ENCODE results near the gene FMO2.

The FMO2 gene

GRCh38 chr1:171177261-171177660 lies 7.8 kb upstream of the FMO2 start:
- DNase-seq = no peak

- DNase-seq = no peak
Measured at GRCh38 chr1:171179318-171180227, 5.5 kb upstream of the FMO2 start.

- DNase-seq = no peak
Measured at GRCh38 chr1:171180670-171181069, 4.4 kb upstream of the FMO2 start.

DNA sequence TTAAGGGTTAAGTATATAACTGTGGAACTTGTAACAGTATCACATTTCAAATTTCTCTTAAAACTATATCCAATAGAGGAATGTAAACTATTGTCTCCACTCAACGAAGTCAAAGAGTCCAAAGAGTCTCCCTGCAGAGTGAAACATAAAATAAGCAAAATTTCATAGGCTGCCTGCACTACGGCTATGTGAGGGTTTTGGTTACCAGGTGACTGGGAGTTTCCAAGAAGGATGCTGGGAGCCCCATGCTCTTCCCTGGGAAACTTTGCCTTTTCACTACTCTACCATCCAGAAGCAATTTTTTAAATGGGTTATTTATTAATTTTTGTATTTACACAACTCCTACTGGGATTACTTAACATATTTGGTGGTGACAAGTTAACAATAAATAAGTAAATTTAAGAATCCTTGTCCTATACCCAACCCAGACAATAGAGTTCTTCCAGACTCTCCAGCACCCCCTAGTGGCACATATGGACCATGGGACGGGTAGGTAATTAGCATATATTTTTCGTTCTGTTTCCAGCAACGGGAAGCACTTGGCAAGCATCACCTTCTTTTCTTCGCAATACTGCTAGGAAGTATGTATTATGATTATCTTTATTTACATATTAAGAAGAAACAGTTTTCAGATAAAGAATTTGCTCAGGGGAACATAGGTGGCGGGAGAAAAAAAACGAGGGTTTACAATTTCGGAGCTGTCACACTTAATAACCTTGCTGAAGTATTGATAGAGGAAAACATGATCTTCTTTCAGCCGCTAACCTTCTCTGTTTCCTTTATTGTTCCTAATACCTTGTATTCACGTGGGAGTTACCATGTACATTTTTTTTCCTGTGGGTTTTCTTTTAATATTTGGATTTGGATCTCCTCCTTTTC lies 3.5 kb downstream of the FMO2 start:
- DNase-seq = peak; percentile 36

DNA sequence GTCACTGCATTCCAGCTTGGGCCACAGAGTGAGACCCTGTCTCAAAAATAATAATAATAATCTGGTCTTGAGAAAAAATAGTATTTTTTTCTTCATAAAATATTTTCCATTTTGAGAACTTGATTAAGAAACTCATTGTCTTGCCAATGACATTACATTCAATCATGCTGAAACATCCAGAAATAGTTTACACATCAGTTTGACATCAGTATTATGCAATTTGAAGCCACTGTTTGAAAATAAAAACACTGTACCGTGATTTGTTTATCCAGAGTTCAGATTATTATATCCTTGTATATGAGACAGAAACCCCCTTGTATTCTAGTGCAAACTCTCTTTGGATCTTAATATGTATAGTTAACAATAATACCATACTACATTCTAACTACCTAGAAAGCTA lies 6.9 kb downstream of the FMO2 start:
- DNase-seq = no peak

GRCh38 chr1:171195767-171196166 lies 10.7 kb downstream of the FMO2 start:
- no peak for DNase-seq

DNA sequence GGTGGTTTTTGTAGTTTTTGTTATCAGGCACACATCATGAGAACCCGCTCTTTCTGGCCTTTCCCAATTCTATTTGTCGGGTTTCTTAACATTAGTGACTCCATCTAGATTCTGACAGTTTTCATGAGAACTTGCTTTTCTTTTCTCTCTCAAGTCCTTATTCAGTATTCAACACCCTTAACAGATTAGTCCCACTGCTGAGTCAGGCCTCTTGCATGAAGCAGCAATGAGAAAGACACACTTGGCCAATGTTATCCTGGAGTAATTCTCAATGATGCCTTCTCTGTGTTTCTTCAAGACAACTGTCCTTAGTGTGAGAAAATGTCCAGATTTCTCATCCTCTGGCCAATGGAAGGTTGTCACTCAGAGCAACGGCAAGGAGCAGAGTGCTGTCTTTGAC lies 11.3 kb downstream of the FMO2 start:
- DNase-seq = no peak

- no peak for DNase-seq
Measured at GRCh38 chr1:171198081-171198480, 13.0 kb downstream of the FMO2 start.

DNA sequence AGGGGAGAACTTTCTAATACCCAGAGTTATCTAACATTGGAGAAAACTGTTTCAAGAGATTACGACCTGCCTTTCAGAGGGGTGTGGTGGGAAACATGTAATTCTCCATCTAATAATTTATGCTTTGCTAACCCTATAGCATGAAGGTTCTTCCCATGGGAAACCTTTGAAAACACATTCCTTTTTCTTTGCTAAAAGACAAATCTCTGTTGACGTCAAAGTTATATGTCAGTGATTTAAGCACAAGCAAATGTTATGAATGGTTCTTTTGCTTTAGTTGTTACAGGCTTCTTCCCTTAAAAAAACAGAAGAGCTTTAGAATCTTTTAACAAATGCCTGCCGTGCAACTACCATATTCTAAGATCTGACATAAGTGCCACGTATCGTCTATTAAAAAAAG lies 19.2 kb downstream of the FMO2 start:
- no peak for DNase-seq

DNA sequence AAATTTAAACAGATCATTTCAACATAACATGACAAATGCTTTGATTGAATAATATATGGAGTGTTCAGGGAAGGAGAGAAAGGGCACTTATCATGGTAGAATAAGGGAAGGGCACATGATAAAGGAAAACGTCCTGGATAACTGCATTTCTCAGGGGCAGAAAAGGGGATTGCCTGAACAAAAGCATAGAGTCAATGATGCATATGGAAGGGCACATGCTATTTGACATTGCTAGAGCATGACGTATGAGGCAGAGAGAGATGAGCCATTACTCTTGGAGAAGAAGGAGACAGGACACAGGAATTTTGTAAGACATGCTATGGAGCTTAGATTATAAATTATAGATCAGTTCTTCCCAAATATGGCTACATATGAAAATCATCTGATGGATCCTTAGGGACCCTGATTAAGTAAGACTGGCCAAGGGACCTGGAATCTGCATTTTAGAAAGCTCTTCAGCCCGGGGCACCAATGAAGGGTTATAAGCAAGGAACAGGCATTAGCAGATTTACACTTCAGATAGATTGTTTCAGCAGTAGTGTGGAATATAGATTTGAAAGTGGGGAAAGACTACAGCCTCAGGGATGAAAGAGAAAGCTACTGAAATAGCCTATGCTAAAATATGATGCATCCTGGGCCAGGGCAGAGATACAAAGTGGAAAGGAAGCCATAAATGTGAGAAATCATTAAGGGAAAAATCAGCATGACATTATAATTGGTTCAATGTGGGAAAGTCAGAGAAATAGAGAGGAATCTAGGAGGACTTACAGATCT lies 21.3 kb downstream of the FMO2 start:
- no peak for DNase-seq

GRCh38 chr1:171206978-171207355 lies 21.9 kb downstream of the FMO2 start:
- DNase-seq = no peak

GRCh38 chr1:171207377-171207776 lies 22.3 kb downstream of the FMO2 start:
- no peak for DNase-seq

- DNase-seq = no peak
Measured at GRCh38 chr1:171210355-171210754, 25.3 kb downstream of the FMO2 start.

- no peak for DNase-seq
Measured at GRCh38 chr1:171212607-171213351, 27.7 kb downstream of the FMO2 start.

GRCh38 chr1:171213559-171214454 lies 28.7 kb downstream of the FMO2 start:
- no peak for DNase-seq

DNA sequence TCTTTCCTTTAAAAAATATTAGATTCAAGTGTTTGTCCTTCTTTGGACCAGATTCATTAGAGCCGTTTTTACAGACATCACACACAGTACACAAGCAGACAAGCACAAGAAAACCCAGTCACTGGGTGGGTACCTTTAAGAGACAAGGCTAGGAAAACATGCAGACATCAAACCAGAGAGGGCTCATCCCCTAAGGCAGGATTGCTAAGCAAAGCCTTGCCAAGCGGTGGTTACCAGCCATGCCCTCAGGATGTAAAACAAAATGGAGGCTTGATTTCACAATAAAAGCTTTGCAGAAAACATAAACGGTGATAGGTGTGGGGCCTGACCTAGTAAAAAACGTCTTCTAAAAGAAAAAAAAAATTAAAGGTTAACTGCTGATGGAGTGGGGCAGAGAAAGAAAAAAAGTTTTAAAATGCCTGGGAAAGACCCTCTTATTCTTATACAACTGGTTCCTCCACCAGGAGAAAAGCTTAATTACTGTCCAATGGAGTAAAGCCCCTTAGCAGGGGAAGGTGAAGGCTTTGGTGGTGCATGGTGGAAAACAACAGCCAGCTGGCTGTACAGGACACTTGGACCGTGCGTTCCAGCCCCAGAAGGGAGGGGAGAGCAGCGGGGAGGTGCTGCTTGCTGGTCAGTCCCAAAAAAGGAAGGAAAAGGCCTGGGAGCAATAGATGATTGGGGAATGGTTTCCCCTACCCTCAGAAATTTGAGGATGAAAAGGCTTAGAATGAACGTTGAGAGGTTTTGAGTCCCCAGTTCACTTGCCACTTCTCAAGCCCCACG lies 32.8 kb downstream of the FMO2 start:
- DNase-seq = no peak

DNA sequence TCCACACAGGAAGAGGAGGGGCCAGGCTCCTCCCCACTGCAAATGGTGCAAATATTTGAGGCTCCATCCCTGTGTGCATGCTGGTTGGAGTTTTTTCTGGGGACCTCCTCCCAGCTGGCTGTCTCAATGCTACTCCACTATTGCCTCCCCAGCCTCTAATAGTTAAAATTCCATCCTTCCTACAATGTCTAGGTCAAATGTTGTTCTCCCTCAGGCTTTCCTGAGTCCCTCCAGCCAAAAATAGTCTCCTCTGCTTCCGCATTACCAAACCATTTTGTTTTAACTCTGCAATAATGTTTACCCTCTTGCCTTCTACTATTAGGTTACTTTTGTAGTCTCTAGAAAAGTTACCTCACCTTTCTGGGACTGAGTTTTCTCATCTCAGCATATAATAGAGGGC lies 33.6 kb downstream of the FMO2 start:
- no peak for DNase-seq

DNA sequence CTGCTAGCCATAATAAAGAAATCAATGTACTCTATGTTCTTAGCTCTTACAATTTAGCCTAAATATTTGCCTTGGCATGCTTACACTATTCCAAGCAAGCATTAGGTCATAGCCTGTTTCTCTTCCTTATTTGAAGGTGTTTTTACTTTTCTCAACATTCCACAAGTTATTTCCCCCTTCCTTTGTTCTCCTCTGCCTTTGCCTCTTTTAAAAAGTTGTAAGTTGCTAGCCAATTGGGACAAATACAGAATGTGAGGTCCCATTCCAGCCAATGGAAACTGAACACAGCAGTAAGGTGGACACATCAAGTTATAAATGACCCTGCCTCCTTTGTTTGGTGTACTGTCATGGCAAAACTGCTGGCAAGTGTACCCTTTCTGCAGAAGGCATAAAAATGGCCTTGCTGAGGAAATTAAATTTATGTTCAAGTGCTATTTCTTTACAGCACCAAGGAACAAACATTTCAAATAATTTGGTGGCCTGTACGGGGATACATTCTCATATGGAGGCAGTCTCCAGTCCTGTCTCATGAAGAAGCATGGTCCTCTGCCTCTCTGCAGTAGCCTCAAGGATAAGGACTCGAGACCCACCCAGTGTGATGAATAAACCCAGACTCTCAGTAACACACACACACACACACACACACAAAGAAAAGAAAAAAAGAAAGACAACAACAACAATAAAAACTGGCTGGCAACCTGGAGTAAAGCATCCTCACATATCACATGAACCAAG lies 34.4 kb downstream of the FMO2 start:
- no peak for DNase-seq

DNA sequence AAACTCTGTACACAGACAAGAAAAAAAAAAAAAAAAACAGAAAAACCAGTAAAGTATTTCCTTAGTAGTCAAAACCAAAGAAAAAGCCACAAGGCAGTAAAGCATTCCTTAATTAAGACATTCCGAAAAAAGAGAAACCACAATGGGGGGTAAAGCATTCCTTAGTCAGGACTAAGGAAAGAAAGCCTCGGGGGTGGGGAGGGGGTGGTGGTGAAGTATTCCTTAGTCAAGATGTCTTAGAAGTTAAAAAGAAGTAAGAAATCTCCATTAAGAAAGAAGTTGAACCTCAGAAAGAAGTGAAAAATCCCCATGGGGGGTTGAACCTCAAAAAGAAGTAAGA lies 35.0 kb downstream of the FMO2 start:
- no peak for DNase-seq

DNA sequence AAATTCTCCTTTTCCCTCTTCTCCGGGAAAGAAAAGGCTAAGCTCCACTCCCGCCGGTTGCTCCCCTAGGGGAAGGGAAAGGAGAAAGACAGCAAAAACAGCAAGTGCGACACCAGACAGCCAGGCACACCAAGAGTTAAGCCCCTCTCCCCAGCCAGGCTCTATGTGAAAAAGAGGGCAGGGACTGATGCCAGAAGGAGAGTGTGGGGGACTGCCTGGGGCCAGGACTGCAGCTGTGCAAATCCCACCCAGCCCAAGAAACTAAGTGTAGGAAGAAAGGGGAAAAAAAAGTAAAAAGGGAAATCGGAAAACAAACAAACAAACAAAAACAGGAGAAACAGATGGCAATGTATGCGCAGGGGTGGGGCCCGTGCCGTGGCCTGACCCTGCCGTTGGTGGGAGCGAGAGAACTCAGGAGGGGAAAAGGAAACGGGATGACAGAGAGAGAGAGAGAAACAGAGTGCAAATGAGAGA lies 35.5 kb downstream of the FMO2 start:
- DNase-seq = no peak

Data from CD4-positive, alpha-beta T cell treated with Interleukin-21 for 1 hour (primary cell).